K562 (cell line): ENCODE data around the gene GLIPR1L2. TPM values are rescaled to one million over a fixed set of nuclear protein-coding genes. Genes with fewer than 3 reads are reported as not detected.
A peak's percentile ranks its signal among the peaks of the same experiment; 100 is the strongest.

ENCODE experiments used
- ATAC-seq: fragments of 200-7000 bp; cut with Tn5 transposase; 3 replicates; pipeline ENCODE4 v1.9.1; 2020; ENCODE audit warnings: moderate library complexity
- BruUV-seq: library from RNA; stranded (reverse); fragments of 400-500 nt; replicated peaks from 2 replicates; lab custom pipeline; 2021; lab: Mats Ljungman, UMichigan
- CTCF ChIA-PET: fragments of 300-600 bp; formaldehyde crosslinking; extraction: SDS; loops from one replicate; lab custom pipeline; 2021; ENCODE audit warnings: low intra/inter-chr PET ratio; lab: Yijun Ruan, JAX
- POLR2A ChIA-PET: fragments of 300-600, 350-650 bp; sonication (Branson Sonifier 250); formaldehyde crosslinking; extraction: SDS; loops from one replicate; lab custom pipeline; 2021; ENCODE audit warnings: antibody characterized with exemption, inconsistent platforms; lab: Yijun Ruan, JAX
- DNase-seq, 4 experiments: peaks; one replicate each; pipeline versions ENCODE4 v3.0.0 to v3.0.0-alpha.2; 2011 to 2018; ENCODE audit warnings: low spot score in 3 of 4, mixed read lengths in 3 of 4; ENCODE audit errors: extremely low read depth in 1 of 4
- FAIRE-seq: peaks from 2 replicates; lab custom pipeline; 2011; peaks lifted over from hg19 to GRCh38; lab: Jason Lieb, UNC
- H2AFZ ChIP-seq: 2 replicates; pipeline ENCODE4 v1.6.0; 2011; ENCODE audit warnings: low read depth, low read length, control low read depth, inconsistent platforms
- H3K27ac ChIP-seq: fragments of 200-600 bp; 3 replicates; pipeline ENCODE4 v1.8.0; 2011; ENCODE audit warnings: low read depth, mild to moderate bottlenecking, control low read depth, inconsistent platforms, low read length, moderate library complexity, mixed read lengths; ENCODE audit errors: extremely low read depth
- H3K27me3 ChIP-seq, 2 experiments: fragments of 300-600 bp in 1 of 2; 2 replicates in 1 of 2; 3 replicates in 1 of 2; pipeline versions ENCODE4 v1.6.0 to v1.8.0; 2011; ENCODE audit warnings: inconsistent platforms in 2 of 2, low read length in 2 of 2, mild to moderate bottlenecking in 1 of 2, mixed read lengths in 1 of 2, moderate library complexity in 1 of 2; ENCODE audit not compliant: control insufficient read depth in 2 of 2, insufficient read depth in 2 of 2
- H3K36me3 ChIP-seq: fragments of 300-600 bp; 3 replicates; pipeline ENCODE4 v1.8.0; 2011; ENCODE audit warnings: mild to moderate bottlenecking, low read length, inconsistent platforms; ENCODE audit not compliant: control insufficient read depth, insufficient read depth
- H3K4me1 ChIP-seq, 2 experiments: fragments of 200-600 bp in 1 of 2; replicated peaks in 1 of 2; 2 replicates in 1 of 2; 3 replicates in 1 of 2; pipeline versions ENCODE4 v1.5.1 to v1.8.0; 2011; ENCODE audit warnings: inconsistent platforms in 2 of 2, low read length in 2 of 2, mild to moderate bottlenecking in 1 of 2, mixed read lengths in 1 of 2, moderate library complexity in 1 of 2; ENCODE audit not compliant: control insufficient read depth in 2 of 2, insufficient read depth in 2 of 2
- H3K4me2 ChIP-seq: 2 replicates; pipeline ENCODE4 v1.6.1; 2011; ENCODE audit warnings: low read length, control low read depth, inconsistent platforms, mixed read lengths; ENCODE audit not compliant: insufficient read depth
- H3K4me3 ChIP-seq: fragments of 200-600 bp; sonication (generic), shearing (Covaris generic); 2 replicates; pipeline ENCODE4 v1.5.1; 2016; ENCODE audit warnings: control low read depth, inconsistent platforms
- H3K79me2 ChIP-seq: fragments of 200-600 bp; 3 replicates; pipeline ENCODE4 v1.8.0; 2011; ENCODE audit warnings: low read length, inconsistent platforms; ENCODE audit not compliant: control insufficient read depth, insufficient read depth
- H3K9ac ChIP-seq, 2 experiments: 2 replicates each; pipeline versions ENCODE4 v1.6.0 to v1.6.1; 2011; ENCODE audit warnings: low read depth in 2 of 2, low read length in 2 of 2, control low read depth in 1 of 2, inconsistent platforms in 1 of 2, mild to moderate bottlenecking in 1 of 2, mixed read lengths in 1 of 2; ENCODE audit not compliant: insufficient read depth in 1 of 2
- H3K9me1 ChIP-seq: one replicate; pipeline ENCODE4 v1.6.0; 2011; ENCODE audit warnings: inconsistent platforms, mild to moderate bottlenecking, low read length, moderate library complexity; ENCODE audit not compliant: control insufficient read depth, insufficient read depth
- H3K9me3 ChIP-seq: replicated peaks from 2 replicates; pipeline ENCODE4 v1.5.1; 2011; ENCODE audit warnings: low read depth, low read length, inconsistent platforms; ENCODE audit not compliant: control insufficient read depth, insufficient read depth
- H4K20me1 ChIP-seq: replicated peaks from 2 replicates; pipeline ENCODE4 v1.6.1; 2011; ENCODE audit warnings: low read length, inconsistent platforms, mixed read lengths; ENCODE audit not compliant: control insufficient read depth, insufficient read depth
- CBFA2T2 ChIP-seq: fragments of 450-650 bp; conservative IDR thresholded peaks from 2 replicates; pipeline ENCODE4 v1.6.1; 2017; ENCODE audit warnings: mild to moderate bottlenecking
- FOS ChIP-seq: IDR thresholded peaks from 3 replicates; pipeline ENCODE4 v1.6.1; 2011; ENCODE audit not compliant: insufficient read length; ENCODE audit errors: extremely low read depth
- GABPA ChIP-seq: fragments of 200-800 bp; sonication (Bioruptor generic); conservative IDR thresholded peaks from 2 replicates; pipeline ENCODE4 v1.6.1; 2016; ENCODE audit warnings: low read depth, missing genetic modification characterization, missing compliant biosample characterization
- HLTF ChIP-seq: fragments of 450-650 bp; IDR thresholded peaks from 2 replicates; pipeline ENCODE4 v1.6.1; 2016
- KLF1 ChIP-seq: fragments of 450-650 bp; IDR thresholded peaks from 2 replicates; pipeline ENCODE4 v1.6.1; 2016; ENCODE audit warnings: missing genetic modification characterization, missing compliant biosample characterization
- NFRKB ChIP-seq: fragments of 450-650 bp; IDR thresholded peaks from 2 replicates; pipeline ENCODE4 v1.6.1; 2016; ENCODE audit warnings: low read depth
- PRPF4 ChIP-seq: fragments of 200-400 bp; formaldehyde crosslinking; IDR thresholded peaks from one replicate; pipeline ENCODE4 v1.6.1; 2017; ENCODE audit warnings: low read length, low read depth, mild to moderate bottlenecking; ENCODE audit not compliant: insufficient read depth, poor library complexity, severe bottlenecking
- TEAD1 ChIP-seq, 2 experiments: fragments of 450-650 bp in 1 of 2; sonication (generic) in 1 of 2; formaldehyde crosslinking; IDR thresholded peaks; 2 replicates each; pipeline versions ENCODE4 v1.4.0 to v1.8.0; 2020 to 2022; ENCODE audit warnings: mild to moderate bottlenecking in 2 of 2, missing genetic modification reagents in 1 of 2
- ZNF146 ChIP-seq: IDR thresholded peaks from one replicate; pipeline ENCODE4 v1.6.1; 2018; ENCODE audit warnings: missing compliant biosample characterization; ENCODE audit not compliant: unreplicated experiment
- ZNF507 ChIP-seq: conservative IDR thresholded peaks from 2 replicates; pipeline ENCODE4 v1.6.1; 2017; ENCODE audit warnings: missing genetic modification characterization, missing compliant biosample characterization
- ZNF76 ChIP-seq: fragments of 250-450 bp; sonication (Bioruptor Pico); IDR thresholded peaks from 2 replicates; pipeline ENCODE4 v1.4.0; 2020; ENCODE audit warnings: mild to moderate bottlenecking, moderate library complexity, borderline replicate concordance
- WGBS: fragments of 100-300 bp; shearing (Covaris generic); methylation state at CpG from one replicate; pipeline ENCODE4 v1.1.6; 2016; ENCODE audit warnings: low coverage, mixed read lengths; ENCODE audit not compliant: insufficient coverage; ENCODE audit errors: missing lambda C conversion rate; 5-methylcytosine and 5-hydroxymethylcytosine counted together
- in situ Hi-C: fragments of 300-500 bp; cut with MboI; formaldehyde crosslinking; loops from 4 replicates; pipeline ENCODE4 v1.15.0; 2018; ENCODE audit warnings: inconsistent platforms, mixed read lengths
- intact Hi-C: fragments of 100-400 bp; cut with micrococcal nuclease; formaldehyde crosslinking; loops from 2 replicates; pipeline ENCODE4 v1.14.2; 2022
- polyA plus RNA-seq, 8 experiments: library from polyadenylated mRNA; depleted of rRNA in 4 of 8; stranded (reverse) in 5 of 8; unstranded in 3 of 8; fragments of >200 nt; fragmentation: Nextera tagmentation in 2 of 8; fragmentation: Illumina TruSeq in 1 of 8; extraction: Ambion mirVana in 2 of 8; extraction: Trizol in 1 of 8; gene quantifications; 2 replicates each; pipeline versions ENCODE4 v1.2.1 to v1.2.3, GENCODE V29; 2011 to 2014; ENCODE audit warnings: inconsistent platforms in 1 of 8, missing spikeins in 1 of 8
- total RNA-seq, 7 experiments: library from RNA; depleted of rRNA in 6 of 7; stranded (reverse); fragments of >200 nt in 6 of 7; fragmentation: Illumina TruSeq in 2 of 7; extraction: Trizol in 2 of 7; gene quantifications; 2 replicates each; pipeline versions ENCODE4 v1.2.1 to v1.2.3, GENCODE V29; 2011 to 2021; ENCODE audit warnings: low replicate concordance in 1 of 7
- TF ChIP-seq, protein P1 (sequence below): fragments of 250-450 bp; sonication (Bioruptor Pico); IDR thresholded peaks from 2 replicates; pipeline ENCODE4 v1.6.1; 2021; ENCODE audit warnings: mild to moderate bottlenecking
- TF ChIP-seq, protein P2 (sequence below), 2 experiments: fragments of 450-650 bp in 1 of 2; sonication (generic) in 1 of 2; formaldehyde crosslinking in 1 of 2; IDR thresholded peaks in 1 of 2; conservative IDR thresholded peaks in 1 of 2; 2 replicates each; pipeline versions ENCODE4 v1.6.1 to v1.8.1; 2016 to 2023; ENCODE audit warnings: mild to moderate bottlenecking in 2 of 2, moderate library complexity in 2 of 2, inconsistent platforms in 1 of 2, missing genetic modification reagents in 1 of 2

Gene GLIPR1L2
- total and polyA plus RNA-seq, 9 of the 15 experiments (the other 6 are each of a cell fraction or from before 2014, with no cell fraction given): not detected

- TF ChIP-seq GABPA: peak; percentile 85
- TF ChIP-seq, protein P1, sequence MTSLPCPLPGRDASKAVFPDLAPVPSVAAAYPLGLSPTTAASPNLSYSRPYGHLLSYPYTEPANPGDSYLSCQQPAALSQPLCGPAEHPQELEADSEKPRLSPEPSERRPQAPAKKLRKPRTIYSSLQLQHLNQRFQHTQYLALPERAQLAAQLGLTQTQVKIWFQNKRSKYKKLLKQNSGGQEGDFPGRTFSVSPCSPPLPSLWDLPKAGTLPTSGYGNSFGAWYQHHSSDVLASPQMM (CRISPR knock-in tag): no peak
- no peak for TF ChIP-seq FOS
- TF ChIP-seq ZNF146 (CRISPR knock-in tag): no peak
- no peak for TF ChIP-seq KLF1 (tag)
- TF ChIP-seq NFRKB: no peak
- no peak for TF ChIP-seq PRPF4
- no peak for TF ChIP-seq HLTF
- no peak for TF ChIP-seq CBFA2T2
- TF ChIP-seq ZNF76 (CRISPR knock-in tag): no peak
Measured at GRCh38 chr12:75390899-75391538, at the start of gene GLIPR1L2 (continued).

- Histone ChIP-seq H3K27ac (no peak overlapping the region), H3K27me3 (no peaks in the 10 kb centered on the region), H3K9ac (no peak overlapping the region; a peak in 1 of 4 replicates), H3K36me3 (no peaks in the 10 kb centered on the region), H3K4me2 (no peak overlapping the region), H3K79me2 (no peaks in the 10 kb centered on the region), H3K4me1 (no peaks in the 10 kb centered on the region), H2AFZ (no peak overlapping the region), H3K9me1 (no peaks in the 10 kb centered on the region), H3K9me3 (no peaks in the 10 kb centered on the region), H4K20me1 (no peaks in the 10 kb centered on the region), H3K4me3 (no peak overlapping the region)
- peak in 1 of 4 experiments; percentile 3 for DNase-seq
- POLR2A ChIA-PET: no interaction called here
- FAIRE-seq: no peak
- in situ Hi-C loops: loop anchor here (25.0 kb wide), 1 partner anchor 695 kb away; the partner anchor contains the start of gene PHLDA1
- TF ChIP-seq ZNF507 (tag): no peak
- TF ChIP-seq, protein P2, sequence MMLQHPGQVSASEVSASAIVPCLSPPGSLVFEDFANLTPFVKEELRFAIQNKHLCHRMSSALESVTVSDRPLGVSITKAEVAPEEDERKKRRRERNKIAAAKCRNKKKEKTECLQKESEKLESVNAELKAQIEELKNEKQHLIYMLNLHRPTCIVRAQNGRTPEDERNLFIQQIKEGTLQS (IDR thresholded peaks at IDR 0.05): peak; percentile 54
- TF ChIP-seq, protein P2 (CRISPR knock-in tag; conservative IDR thresholded peaks at IDR 0.05): no peak
- no peak for TF ChIP-seq TEAD1 (CRISPR knock-in tag; IDR thresholded peaks at IDR 0.05)
- no TSS peak for BruUV-seq
- 0% methylated on average over 5 of the region's 5 CpGs for WGBS
- CTCF ChIA-PET: no interaction called here
- peak; percentile 42; the same call in 2 of the 3 replicates for ATAC-seq
- intact Hi-C loops: no loop called here
Measured at GRCh38 chr12:75341873-75342272, 49.0 kb upstream of the GLIPR1L2 start.
